Testis (tissue), 2 donors: ENCODE results near the gene PHRF1.

Experiments used
- CTCF ChIP-seq, 3 experiments: fragments of 450-650 bp in 2 of 3; fragments of 200-600 bp in 1 of 3; sonication (generic) in 1 of 3; IDR thresholded peaks; one replicate each; pipeline ENCODE4 v1.5.1; 2016 to 2019; ENCODE audit warnings: antibody characterized with exemption in 3 of 3, mild to moderate bottlenecking in 2 of 3, moderate library complexity in 1 of 3
- POLR2A ChIP-seq: fragments of 450-650 bp; IDR thresholded peaks from one replicate; pipeline ENCODE4 v1.6.1; 2017; ENCODE audit warnings: antibody characterized with exemption, mild to moderate bottlenecking, moderate library complexity

GRCh38 chr11:617199-617911 is 41.1 kb downstream of the PHRF1 start:
- TF ChIP-seq CTCF (IDR thresholded peaks at IDR 0.05) (no peak), POLR2A (no peak)
